Activated naive CD4-positive, alpha-beta T cell treated with Interleukin-2 at 50 U/mL for 16 hours (primary cell): ENCODE data around the gene UBA5.
"Not testable (repeated sequence)": the region's sequence is repeated elsewhere in the genome, so short reads cannot be mapped to it uniquely, and the experiment has no call there.

Experiments
- DNase-seq: peaks from one replicate; pipeline ENCODE4 v3.0.0-alpha.2; 2020

The UBA5 gene

GRCh38 chr3:132660052-132660810, at the start of gene UBA5:
Gene UBA5 (plus strand): TSS chr3:132660329. CDS start chr3:132660538, 209 bp downstream.
- DNase-seq = peak; percentile 80

GRCh38 chr3:132615301-132615700, 44.8 kb upstream of the UBA5 start:
- DNase-seq = not testable (repeated sequence)

- DNase-seq = no peak
Observed at GRCh38 chr3:132615881-132616280, 44.2 kb upstream of the UBA5 start.

GRCh38 chr3:132616780-132617179, 43.3 kb upstream of the UBA5 start:
- DNase-seq = no peak

- DNase-seq = no peak
Observed at GRCh38 chr3:132622148-132622547, 38.0 kb upstream of the UBA5 start.

GRCh38 chr3:132622761-132623160, 37.4 kb upstream of the UBA5 start:
- DNase-seq = no peak

- DNase-seq = no peak
Observed at GRCh38 chr3:132623646-132624045, 36.5 kb upstream of the UBA5 start.

- DNase-seq = no peak
Observed at GRCh38 chr3:132624790-132625189, 35.3 kb upstream of the UBA5 start.

- no peak for DNase-seq
Observed at GRCh38 chr3:132625613-132626012, 34.5 kb upstream of the UBA5 start.

GRCh38 chr3:132626955-132627354, 33.2 kb upstream of the UBA5 start:
- DNase-seq = no peak

- DNase-seq = no peak
Observed at GRCh38 chr3:132628157-132628556, 32.0 kb upstream of the UBA5 start.

GRCh38 chr3:132629928-132630327, 30.2 kb upstream of the UBA5 start:
- no peak for DNase-seq

- no peak for DNase-seq
Observed at GRCh38 chr3:132630612-132631011, 29.5 kb upstream of the UBA5 start.

GRCh38 chr3:132635052-132635451, 25.1 kb upstream of the UBA5 start:
- no peak for DNase-seq

GRCh38 chr3:132637590-132637989, 22.5 kb upstream of the UBA5 start:
- DNase-seq = no peak

- DNase-seq = no peak
Observed at GRCh38 chr3:132638706-132639105, 21.4 kb upstream of the UBA5 start.

GRCh38 chr3:132641427-132641826, 18.7 kb upstream of the UBA5 start:
- not testable (repeated sequence) for DNase-seq

GRCh38 chr3:132641837-132642538, 18.1 kb upstream of the UBA5 start:
- DNase-seq = no peak

GRCh38 chr3:132642539-132642847, 17.6 kb upstream of the UBA5 start:
- no peak for DNase-seq

GRCh38 chr3:132643366-132643765, 16.8 kb upstream of the UBA5 start:
- DNase-seq = no peak

- DNase-seq = no peak
Observed at GRCh38 chr3:132645058-132645457, 15.1 kb upstream of the UBA5 start.

GRCh38 chr3:132650153-132650552, 10.0 kb upstream of the UBA5 start:
- DNase-seq = no peak

- no peak for DNase-seq
Observed at GRCh38 chr3:132652640-132653270, 7.4 kb upstream of the UBA5 start.

GRCh38 chr3:132654190-132654589, 5.9 kb upstream of the UBA5 start:
- DNase-seq = no peak
